GM19240 (cell line): ENCODE measurements around the gene NTNG1.
"Not testable (repeated sequence)": the region's sequence is repeated elsewhere in the genome, so short reads cannot be mapped to it uniquely, and the experiment has no call there.

ENCODE experiments used
- DNase-seq: peaks from one replicate; pipeline ENCODE4 v3.0.0; 2011; ENCODE audit warnings: low spot score; ENCODE audit not compliant: insufficient read length

Gene NTNG1

GRCh38 chr1:107142666-107143065 is 1.8 kb downstream of the NTNG1 start:
- no peak for DNase-seq

- DNase-seq = no peak
Measured at GRCh38 chr1:107145637-107146036, 4.8 kb downstream of the NTNG1 start.

- no peak for DNase-seq
Measured at GRCh38 chr1:107147843-107148242, 7.0 kb downstream of the NTNG1 start.

GRCh38 chr1:107149946-107150345 is 9.1 kb downstream of the NTNG1 start:
- DNase-seq = no peak

- no peak for DNase-seq
Measured at GRCh38 chr1:107151295-107151694, 10.5 kb downstream of the NTNG1 start.

- DNase-seq = no peak
Measured at GRCh38 chr1:107152395-107152794, 11.6 kb downstream of the NTNG1 start.

GRCh38 chr1:107153014-107153413 is 12.2 kb downstream of the NTNG1 start:
- no peak for DNase-seq

- DNase-seq = no peak
Measured at GRCh38 chr1:107158496-107158895, 17.7 kb downstream of the NTNG1 start.

GRCh38 chr1:107158991-107159390 is 18.2 kb downstream of the NTNG1 start:
- DNase-seq = no peak

GRCh38 chr1:107162745-107163144 is 21.9 kb downstream of the NTNG1 start:
- no peak for DNase-seq

GRCh38 chr1:107164901-107165300 is 24.1 kb downstream of the NTNG1 start:
- not testable (repeated sequence) for DNase-seq

GRCh38 chr1:107169615-107170014 is 28.8 kb downstream of the NTNG1 start:
- no peak for DNase-seq

GRCh38 chr1:107171333-107171732 is 30.5 kb downstream of the NTNG1 start:
- no peak for DNase-seq

- no peak for DNase-seq
Measured at GRCh38 chr1:107172450-107173170, 31.8 kb downstream of the NTNG1 start.

- DNase-seq = no peak
Measured at GRCh38 chr1:107175102-107175909, 34.5 kb downstream of the NTNG1 start.

GRCh38 chr1:107181253-107181969 is 40.6 kb downstream of the NTNG1 start:
- DNase-seq = no peak

- no peak for DNase-seq
Measured at GRCh38 chr1:107183011-107183410, 42.2 kb downstream of the NTNG1 start.

GRCh38 chr1:107184888-107185287 is 44.0 kb downstream of the NTNG1 start:
- no peak for DNase-seq

GRCh38 chr1:107187399-107187798 is 46.6 kb downstream of the NTNG1 start:
- no peak for DNase-seq

GRCh38 chr1:107188160-107188559 is 47.3 kb downstream of the NTNG1 start:
- DNase-seq = no peak

- DNase-seq = no peak
Measured at GRCh38 chr1:107194380-107194779, 53.5 kb downstream of the NTNG1 start.

GRCh38 chr1:107195476-107195875 is 54.6 kb downstream of the NTNG1 start:
- DNase-seq = no peak
